Astrocyte of the hippocampus (primary cell): Measurements from ENCODE around the gene POPDC2.

Source experiments
- DNase-seq: peaks from one replicate; pipeline ENCODE4 v3.0.0; 2011; ENCODE audit warnings: low read depth, low spot score

POPDC2 gene

DNA sequence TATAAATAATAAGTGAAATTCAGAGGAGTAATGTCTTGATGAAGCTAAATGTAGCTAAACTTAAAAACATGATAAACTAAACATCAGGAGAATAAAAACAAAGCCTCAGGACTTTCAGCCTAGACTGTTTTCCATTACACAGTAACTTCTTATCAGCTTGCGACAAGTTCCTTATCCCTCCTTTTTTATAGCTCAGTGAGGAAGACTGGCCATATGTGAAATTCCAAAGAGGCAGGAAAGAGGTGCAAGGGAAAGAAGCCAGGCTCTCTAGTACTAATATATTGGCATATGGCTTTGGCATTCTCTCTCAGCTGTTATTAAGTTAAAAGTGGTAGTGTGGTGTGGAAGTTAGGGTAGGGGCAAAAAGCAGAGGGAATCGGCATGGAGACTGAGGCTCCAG lies 12.4 kb upstream of the POPDC2 start:
- DNase-seq: no peak

DNA sequence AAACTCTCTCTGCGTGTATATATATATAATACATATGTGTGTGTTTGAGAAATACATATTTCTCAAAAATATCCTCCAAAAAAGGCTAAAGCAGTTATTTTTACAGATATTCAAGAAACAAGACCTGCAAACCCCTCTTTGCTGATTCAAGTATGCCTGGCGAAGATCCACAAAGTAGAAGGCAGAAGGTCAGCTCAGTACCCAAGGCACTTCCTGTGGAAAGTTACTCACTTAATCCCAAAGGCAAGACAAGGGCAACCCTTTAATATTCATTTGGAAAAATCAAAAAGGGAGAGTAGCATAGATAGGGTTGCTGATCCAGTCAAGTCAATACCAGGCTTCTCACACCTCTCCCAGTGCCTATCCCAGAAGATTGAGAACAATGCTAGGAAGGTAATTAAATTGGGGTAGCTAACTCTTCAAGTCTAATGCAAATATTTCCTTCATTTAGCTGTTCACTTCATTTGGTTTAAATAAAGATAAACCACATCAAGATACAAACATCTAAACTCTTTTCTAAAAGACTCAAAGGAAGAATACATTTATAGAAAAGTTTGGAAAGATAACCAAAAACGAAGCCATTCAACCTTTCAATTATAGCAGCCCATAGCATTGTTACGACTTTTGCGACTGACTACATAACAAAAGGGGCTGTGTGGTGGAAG lies 9.6 kb upstream of the POPDC2 start:
- DNase-seq: no peak

DNA sequence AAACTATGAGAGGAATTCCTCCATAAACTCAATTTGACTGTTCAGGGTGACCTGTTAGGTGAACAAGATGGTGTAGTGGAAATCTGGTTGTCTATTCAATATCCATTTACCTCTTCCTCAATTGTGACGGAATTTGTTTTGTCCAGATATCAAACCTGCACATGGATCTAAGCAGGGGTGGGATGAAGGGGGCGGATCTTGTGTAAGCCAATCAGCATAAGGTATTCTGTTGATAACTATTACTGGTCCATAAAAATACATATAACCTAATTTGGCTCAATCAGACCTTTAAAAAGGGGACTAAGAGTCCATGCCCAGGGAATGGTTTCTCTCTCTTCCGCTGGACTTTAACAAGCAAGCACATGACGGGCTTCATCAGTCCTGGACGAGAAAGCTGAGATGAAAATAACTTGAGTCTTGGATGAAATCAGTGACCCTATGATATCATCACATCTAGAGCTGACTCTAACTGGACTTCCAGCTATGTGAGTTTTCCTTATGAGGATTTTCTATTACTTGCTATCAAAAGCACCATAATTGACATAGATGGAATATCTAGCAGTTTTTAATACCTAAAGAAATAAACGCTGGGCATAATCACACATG lies 5.7 kb upstream of the POPDC2 start:
- no peak for DNase-seq

DNA sequence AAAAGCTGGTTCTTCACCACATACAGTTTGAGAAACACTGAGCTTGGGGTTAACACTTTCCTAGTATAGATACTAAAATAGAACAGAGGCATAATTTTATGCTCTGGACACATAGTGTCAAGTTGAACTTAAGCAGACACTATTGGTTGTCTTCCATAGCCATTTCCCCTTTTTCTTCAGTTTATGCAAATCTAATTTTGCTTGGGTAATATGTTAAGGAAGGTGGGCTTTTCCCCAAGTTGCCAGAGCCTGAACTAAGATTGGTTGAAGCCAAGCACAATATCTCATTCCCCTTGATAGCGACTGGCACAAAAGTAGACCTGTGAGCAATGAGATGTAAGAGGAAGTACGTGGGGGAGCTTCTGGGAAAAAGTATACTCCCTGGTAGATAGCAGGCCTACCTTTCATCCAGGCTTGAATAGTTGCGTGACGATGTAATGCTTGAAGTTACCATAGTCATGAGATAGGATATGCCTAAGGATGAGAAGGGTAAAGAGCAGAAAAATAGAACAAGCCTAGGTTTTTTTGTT lies 4.5 kb upstream of the POPDC2 start:
- no peak for DNase-seq

DNA sequence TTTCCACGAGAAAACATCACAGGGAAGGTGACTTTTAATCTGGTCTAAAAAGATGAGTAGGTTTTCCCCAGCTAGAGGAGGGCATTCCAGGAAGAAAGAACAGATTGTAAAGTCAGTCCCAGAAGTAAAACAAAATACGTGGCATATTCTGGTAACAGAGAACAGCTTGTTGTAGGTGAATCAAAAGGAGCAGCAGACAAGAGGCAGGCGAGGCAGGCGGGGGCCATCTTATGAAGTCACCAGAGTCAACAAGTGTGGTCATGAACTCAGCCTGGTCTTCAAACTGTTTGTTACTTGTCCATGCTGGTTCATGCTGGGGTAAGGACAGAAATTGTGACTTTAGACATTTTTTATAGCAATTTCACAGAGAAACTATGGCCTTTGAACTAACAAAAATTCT lies 4.0 kb upstream of the POPDC2 start:
- no peak for DNase-seq

DNA sequence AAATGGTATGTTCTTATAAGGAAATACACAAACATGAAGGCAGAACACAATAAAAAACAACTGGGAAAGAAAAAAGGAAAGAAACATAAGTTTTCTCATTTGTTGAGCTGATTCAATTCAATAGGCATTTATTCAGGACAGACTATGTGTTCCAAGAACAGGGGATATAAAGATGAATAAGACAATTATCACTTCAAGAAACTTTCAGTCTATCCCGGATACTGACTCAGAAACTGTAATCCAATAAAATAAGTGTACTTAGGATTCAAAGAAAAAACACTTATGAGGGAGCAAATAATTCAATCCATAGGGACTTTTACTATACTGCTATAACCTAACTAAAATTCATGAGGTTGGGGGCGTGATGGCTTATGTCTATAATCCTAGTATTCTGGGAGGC lies 3.5 kb upstream of the POPDC2 start:
- no peak for DNase-seq

DNA sequence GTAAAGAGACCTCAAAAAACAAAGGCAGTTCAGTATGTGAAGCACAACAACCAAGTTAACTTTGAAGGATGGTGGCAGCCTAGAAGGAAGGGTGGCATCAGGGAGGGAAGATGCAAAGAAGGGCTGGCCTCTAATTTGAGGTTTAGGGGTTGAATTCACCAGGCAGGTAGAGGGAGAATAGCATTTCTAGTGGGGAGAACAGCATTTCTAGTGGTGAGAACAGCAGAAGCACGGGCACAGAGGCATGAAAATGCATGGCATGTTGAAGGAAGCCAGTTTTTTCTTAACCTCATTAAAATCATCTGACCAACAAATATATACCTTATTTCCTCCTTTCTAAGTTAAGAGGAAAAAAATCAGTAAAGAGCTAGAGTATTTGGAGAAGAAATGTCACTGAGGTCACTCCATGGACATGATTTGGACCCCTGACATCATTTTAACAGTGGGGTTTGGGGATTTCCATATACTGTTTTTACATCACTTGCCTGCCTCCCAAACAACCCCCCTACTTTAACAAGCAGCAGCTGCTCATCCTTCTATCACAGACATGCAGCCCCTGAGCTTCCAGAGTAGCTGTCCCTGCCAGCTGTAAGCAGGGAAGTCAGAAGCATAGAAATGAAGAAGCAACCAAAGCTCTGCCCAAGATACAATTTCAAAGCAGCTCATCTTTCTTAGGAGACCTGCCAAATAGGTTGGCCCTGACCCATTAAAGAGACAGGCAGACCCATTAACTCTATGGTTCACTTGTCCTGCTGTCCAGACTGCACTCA lies 2.4 kb upstream of the POPDC2 start:
- DNase-seq: no peak

DNA sequence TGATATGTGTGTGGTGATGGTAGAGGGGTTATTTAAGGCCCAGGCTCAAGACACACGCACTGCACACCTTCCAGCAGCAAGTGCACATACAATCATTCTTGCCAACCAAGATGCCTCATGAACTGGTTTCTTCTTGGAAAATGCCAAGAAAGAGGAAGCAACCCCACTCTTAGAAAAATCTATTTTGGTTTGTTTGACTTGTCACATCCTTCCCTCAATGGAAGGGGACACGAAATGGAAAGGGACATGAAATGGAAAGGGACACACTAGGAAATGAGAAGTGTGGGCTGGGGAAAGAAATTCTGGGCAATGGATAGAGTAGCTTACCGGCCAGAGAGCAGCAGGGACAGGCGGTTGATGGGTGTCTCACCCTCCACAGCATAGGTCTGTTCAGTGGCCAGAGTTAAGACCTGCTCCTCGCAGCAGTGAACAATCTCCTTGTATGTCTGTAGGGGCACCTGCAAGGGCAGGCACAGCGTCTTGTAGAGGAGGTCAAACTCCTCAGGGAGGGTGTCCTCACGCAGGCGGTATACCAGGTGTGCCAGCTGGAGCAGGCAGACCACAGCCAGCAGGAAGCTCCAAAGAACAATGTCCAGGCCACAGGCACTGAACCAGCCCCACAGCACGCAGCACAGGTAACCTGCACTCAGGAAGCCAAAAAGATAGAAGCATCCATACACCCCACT lies 640 bp downstream of the POPDC2 start:
- DNase-seq: no peak

DNA sequence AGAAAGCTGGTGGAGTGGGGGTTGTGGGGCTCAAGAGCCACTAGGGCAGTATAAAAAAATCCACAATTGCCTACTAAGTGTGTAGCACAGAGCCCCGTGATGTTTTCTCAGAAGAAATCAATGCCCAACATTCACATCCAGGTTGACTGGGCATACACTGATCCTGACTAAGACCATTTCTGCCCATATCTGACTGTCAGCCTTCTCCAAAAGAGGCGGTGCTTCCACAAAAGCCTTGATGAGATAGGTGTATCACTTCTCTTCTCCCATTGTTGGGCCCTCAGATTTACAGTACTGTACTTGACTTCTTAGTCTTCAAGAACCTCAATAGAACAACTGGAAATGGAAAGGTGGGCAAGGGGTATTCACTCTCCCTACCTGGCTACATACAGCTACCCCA lies 1.4 kb downstream of the POPDC2 start:
- no peak for DNase-seq

DNA sequence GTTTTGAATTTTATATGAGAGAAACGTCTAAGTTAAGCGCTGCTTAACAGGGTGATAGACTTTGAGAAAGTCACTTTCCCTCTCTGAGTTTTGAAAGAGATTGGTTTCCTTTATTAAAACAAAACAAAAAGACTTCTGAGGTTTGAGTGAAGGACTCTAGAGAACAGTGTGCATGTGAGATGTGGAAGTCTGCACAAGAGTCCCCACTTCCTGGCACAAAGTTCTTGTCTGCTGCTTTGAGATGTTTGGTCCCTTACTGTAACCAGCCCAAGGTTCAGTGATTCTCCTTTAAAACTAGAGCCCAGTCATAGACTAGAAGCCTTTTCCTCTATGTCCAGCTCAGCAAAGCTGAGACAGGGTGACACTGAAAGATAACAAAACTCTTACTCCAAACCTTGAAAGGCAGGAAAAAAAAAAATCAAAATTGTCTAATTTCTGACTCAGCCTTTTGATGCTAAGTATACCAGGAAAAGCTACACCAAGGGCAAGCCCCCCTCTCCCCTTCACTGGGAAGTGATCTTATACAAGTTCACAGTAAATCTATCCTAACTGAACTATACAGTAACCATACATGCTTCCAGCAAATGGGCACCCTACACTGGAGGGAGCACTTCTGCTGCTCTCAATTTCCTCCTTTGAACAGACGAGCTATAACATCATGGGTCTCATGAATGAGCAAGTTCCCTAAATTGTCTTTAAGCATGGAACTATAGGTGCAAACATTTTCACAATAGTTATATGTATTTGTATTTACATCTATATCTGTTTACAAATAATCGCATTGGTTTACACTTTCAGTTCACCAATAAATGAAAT lies 2.3 kb downstream of the POPDC2 start:
- DNase-seq: no peak

DNA sequence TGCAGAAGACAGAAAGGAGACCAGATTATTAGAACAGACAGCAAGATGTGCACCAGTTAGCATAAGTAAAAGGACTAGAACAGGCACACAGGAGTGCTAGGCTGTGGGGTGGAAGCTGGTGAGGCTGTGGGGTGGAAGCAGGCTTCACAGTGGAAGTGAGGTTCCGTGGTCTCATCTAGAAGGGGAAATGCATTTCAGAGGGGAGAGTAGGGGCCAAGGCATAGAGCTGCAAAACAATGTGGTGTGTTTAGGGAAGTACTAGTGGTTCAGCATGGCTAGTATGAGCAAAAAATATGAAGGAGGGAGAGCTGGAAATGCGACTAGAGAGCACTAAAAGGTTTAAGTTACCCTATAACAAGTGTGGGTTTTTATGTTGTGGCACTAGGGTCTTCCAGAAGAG lies 6.5 kb downstream of the POPDC2 start:
- DNase-seq: no peak

DNA sequence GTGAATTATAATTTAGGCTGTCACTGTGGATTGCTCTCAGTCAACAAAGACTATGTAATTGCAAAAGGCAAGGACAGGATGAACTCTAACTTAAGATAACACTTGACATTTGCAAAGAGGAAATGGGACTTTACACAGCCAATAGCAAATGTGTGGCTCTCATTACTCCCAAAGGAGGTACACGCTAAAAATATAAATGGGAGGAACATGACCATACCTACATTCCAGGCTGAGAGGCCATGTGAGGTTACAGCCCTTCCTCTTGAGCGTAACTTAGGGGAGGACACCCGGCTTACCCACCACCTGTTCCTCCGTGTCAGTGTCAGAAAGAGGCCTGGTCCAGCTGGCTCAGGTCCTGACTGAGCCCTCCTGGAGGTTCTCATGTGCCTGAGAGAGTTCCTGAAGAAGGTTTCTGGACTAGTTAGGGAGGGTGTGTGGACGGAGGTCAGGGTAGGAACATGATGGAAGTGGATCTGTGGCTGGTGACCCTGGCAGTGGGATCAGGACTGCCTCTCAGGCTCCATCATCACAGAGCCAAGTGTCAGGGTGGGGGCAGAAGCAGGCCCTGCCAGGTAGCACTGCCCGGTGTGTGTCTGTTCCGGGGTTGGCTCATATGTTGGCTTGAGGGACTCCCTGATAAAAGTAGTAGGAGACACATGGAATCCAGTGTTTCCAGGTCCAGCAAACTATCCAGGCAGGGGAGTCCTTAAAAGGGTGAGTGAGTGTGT lies 7.9 kb downstream of the POPDC2 start:
- no peak for DNase-seq

DNA sequence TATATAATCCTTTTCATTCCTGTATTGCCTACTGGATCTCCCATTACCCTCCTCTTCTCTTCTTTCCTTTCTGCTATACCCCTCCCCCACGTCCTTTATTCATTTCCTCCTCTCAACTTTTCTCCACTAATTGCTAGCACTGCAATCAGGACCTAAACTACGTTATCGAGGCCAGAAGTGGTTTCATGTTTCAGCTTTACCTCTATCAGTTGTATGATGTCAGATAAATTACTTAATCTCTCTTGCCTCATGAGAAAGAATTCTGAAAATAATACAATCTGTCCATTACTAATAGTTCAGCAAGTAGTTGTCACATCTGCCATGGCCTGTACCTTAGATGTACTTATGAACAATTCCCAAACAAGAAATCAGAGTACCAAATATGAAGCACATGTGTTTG lies 10.6 kb downstream of the POPDC2 start:
- no peak for DNase-seq

DNA sequence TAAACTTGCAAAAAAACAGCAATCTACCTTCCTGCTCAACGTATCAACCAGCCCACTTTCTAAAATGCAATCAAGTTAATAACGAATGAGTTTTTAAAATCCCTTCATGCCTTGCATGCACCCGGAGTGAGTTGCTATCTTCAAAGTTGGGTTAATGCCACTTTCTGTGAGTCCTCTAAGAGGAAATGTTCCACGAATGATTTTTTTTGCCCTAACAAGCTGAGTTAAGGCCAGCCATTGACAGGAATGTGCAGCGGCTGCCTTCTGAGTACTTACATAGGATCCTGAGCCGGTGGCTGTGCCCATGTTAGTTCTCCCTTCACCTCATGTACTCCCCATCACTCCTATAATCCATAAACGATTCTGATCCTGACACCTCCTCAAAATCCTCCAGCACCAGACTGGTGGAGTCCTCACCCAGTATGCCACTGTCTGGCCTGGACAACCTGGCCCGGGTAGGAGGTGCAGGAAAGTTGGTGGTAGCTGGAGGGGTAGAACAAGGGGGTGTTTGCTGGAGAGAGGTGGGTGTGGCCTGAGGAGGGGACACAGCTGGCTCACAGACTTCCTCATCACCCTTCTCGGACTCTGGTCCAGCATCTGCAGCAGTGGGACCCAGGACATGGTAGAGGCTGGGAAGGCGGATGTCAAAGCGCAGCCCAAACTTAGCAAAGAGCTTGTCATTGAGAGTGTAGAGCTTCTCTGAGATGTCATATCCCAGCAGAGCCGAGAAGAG lies 12.4 kb downstream of the POPDC2 start:
- DNase-seq: peak; percentile 64

DNA sequence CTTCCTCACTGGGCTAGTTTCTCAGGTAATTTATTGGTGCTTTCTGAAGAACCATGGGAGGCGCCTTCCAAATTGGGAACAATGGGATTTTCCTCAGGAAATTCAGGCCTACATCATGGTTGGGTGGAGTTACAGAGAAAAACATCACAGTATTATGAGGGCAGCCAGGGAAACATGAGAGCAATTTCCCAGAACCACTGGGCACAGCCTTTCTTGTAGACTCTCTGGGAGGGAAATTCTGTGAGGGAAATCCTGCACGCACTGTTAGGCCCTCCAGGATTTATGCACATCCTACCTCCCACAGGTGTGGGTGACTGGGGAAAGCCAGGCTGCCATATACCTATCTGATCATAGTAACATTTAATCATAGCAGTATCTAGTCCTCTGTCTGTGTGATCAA lies 13.2 kb downstream of the POPDC2 start:
- peak; percentile 31 for DNase-seq

DNA sequence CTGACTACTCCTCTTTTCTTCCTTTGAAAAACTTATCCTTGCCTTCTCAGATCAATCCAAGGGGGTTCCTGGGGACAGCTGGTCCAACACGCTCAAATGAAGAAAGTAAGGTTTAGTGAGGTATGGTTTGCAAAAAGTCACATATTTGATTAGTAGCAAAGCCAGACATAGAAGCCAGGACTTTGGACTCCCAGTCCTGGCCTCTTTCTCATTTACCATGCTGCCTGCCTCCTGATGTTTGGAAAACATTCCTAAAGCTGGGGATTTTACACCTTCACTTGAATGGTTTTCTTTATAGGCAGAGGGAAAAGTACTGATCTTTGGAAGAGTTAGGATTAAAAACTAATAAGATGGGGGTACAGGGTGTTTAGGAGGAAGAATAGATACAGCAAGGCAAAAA lies 14.6 kb downstream of the POPDC2 start:
- no peak for DNase-seq

DNA sequence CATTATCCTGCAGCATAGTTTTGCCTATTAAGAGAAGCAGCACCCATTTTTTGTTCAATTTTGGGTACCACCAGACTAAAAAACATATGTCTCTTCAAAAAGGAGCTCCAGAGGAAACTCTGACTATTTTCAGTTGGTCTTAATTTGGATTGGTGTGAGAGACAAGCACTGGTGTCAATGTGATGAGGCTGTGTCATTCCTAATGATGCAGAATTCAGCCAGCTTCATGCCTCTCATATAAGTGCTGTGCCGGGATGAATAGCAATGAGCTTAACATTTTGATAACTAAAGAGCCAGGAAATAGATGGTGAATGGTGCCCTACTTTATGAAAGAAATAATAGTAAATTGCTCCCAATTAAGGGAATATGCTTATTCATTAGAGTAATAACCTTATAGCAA lies 15.9 kb downstream of the POPDC2 start:
- DNase-seq: no peak

DNA sequence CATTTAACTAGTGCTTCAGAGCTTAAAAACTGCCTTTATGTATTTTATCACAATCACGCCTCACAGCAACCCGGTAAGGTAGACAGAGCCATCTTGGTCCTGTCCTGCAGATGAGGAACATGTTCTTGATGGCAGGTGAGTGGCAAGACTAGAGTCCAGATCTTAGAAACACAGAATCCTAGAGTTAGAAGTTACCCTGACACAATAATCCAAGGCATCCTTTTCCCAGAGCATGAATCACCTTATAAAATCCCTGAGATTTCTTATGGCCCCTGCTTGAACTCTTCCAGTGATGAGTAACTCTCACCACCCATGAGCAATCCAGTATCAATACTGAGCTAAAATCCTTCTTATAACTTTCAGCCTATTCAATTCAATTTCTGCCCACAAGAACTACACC lies 16.9 kb downstream of the POPDC2 start:
- DNase-seq: peak; percentile 76

DNA sequence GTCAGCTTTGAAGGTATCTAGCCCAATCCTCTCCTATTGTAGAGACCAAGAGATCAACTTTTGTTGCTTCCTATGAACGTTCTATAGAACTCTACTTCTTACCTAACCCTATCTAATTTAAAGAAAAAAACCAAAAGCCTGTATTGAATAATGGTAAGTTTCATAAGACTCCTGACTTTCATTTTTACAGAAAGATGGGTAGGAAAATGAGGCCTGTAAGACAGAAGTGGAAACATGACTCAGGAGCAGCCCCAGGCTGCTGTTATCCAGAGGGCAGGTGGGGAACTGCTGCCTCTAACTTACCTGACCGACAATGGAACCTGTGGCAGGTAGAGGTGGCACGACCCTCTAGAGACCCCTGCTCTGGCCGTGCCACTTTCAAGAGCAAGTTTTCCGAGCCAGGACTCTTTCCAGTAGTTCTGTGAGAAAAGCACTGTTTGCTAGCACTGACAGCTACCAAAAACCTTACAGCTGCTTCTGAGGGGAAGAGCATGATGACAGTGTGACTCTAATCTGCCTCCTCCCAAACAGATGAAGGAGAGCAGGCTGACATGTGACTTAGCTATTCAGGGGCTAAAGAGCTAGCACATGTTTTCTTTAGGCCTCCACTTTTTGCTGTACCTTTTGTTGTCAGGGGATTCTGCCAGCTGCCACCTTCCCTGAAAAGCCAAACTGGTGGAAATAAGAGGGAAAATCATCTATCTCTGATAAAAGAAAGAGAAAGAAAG lies 17.5 kb downstream of the POPDC2 start:
- no peak for DNase-seq
